ENCODE results near the gene SDS. TPM values are rescaled to one million over a fixed set of nuclear protein-coding genes. Genes with fewer than 3 reads are reported as not detected.

SDS gene
- total RNA-seq, 2 donors from 2014 or later, result 1.3 TPM; not detected in 1

DNA sequence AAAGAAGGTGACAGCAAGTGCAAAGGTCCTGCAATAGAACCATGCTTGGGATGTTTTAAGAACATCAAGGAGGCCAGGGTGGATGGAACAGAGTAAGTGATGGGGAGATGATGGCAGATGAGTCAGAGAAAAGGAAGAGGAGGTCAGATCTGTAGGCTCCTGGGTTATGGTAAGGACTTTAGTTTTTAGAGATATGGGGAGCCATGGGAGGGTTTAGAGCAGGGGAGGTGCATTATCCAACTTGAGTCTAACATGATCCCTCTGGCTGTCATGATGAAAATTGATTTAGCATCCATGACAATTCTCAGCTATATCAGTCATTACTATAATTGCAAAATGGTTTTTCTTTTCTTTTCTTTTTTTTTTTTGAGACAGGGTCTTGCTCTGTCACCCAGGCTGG, 52.6 kb downstream of the SDS start:
- H3K36me3 ChIP-seq, result no peaks in the 10 kb centered on the region
- no peaks in the 10 kb centered on the region for H3K27me3 ChIP-seq
- no peaks in the 10 kb centered on the region for H3K4me1 ChIP-seq
- H3K9me3 ChIP-seq, result no peaks in the 10 kb centered on the region
- H3K27ac ChIP-seq, result no peak overlapping the region
- DNase-seq (ENCODE audit: low spot score), result no peak
- TF ChIP-seq, protein P1, sequence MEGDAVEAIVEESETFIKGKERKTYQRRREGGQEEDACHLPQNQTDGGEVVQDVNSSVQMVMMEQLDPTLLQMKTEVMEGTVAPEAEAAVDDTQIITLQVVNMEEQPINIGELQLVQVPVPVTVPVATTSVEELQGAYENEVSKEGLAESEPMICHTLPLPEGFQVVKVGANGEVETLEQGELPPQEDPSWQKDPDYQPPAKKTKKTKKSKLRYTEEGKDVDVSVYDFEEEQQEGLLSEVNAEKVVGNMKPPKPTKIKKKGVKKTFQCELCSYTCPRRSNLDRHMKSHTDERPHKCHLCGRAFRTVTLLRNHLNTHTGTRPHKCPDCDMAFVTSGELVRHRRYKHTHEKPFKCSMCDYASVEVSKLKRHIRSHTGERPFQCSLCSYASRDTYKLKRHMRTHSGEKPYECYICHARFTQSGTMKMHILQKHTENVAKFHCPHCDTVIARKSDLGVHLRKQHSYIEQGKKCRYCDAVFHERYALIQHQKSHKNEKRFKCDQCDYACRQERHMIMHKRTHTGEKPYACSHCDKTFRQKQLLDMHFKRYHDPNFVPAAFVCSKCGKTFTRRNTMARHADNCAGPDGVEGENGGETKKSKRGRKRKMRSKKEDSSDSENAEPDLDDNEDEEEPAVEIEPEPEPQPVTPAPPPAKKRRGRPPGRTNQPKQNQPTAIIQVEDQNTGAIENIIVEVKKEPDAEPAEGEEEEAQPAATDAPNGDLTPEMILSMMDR (IDR thresholded peaks at IDR 0.05), result no peak
- no peak overlapping the region for H3K4me3 ChIP-seq

DNA sequence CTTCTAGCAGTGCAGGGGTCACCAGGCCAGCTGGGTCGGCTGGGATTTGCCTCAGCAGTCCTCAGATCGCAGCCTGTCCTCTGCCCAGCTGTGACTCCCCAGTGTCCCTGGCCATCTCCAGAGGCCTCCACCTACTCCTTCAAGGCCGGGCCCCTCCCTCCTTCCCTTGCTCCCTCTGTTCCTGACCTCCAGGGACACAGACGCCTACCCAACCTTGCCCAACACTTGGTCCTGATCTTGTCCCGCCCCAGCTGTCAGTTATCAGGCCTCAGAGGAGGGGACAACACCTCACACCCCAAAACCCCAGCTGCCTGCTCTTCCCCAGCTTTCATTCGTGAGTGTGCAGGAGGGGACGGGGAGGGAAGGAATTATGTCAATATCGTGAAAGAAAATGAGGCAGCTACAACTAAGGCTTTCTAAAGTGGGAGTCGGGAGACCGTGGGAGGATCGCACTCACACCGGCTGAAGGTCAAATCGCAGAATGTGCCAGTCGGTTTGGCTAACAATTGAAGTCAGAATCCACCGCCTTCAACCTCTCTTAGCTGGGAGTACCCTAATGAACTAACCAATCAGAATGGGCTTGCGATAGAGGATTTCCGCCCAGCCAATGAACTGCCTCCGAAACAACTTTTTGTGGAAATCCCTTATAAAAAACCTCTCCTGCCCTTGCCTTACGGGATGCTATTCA, 54.7 kb downstream of the SDS start:
- H3K27ac ChIP-seq, result no peak overlapping the region
- no peaks in the 10 kb centered on the region for H3K4me1 ChIP-seq
- no peaks in the 10 kb centered on the region for H3K36me3 ChIP-seq
- H3K9me3 ChIP-seq, result no peaks in the 10 kb centered on the region
- TF ChIP-seq, protein P1 (IDR thresholded peaks at IDR 0.05), result no peak
- H3K4me3 ChIP-seq, result no peak overlapping the region
- H3K27me3 ChIP-seq, result no peaks in the 10 kb centered on the region
- no peak for DNase-seq (ENCODE audit: low spot score)

DNA sequence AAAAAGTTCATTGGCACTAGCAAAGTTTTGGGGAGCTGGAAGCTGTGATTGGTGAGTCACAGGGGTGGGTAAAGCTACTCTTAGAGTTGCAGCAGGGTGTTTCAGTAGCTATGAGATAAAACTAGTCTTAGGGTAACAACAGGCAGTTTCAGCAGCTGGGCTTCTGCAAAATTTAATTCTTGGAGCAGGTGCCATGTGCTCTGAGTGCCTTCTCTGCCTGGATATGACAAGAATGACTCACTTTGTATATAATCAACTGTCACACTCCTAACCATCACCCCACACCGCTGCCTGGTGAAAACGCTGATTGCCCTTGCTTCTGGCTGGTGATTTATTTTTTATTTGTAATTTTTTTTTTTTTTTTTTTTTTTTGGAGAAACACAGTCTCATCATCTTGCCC, 55.8 kb downstream of the SDS start:
- Histone ChIP-seq H3K27me3 (no peaks in the 10 kb centered on the region), H3K4me1 (no peaks in the 10 kb centered on the region), H3K4me3 (no peak overlapping the region), H3K36me3 (no peaks in the 10 kb centered on the region), H3K27ac (no peak overlapping the region), H3K9me3 (no peaks in the 10 kb centered on the region)
- TF ChIP-seq, protein P1 (IDR thresholded peaks at IDR 0.05), result no peak
- DNase-seq (ENCODE audit: low spot score), result no peak

DNA sequence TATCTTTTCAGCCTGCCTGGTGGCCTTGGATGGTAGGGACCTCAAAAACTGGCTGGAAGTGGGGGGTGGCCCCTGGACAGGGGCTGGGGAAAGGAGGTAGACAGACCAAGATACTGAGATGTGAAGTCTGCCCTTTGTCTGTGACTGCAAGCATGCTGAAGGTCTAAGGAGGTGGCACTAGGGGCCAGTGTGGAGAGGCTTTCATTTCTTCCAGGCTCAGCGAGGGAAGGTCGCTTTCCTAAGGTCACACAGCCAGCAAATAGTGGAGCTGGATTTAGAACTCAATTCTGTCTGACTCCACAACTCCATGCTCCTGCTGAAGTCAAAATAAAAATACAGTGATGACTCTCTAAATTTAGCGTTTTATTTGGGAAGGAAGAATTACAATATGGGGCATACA, 56.6 kb downstream of the SDS start:
- TF ChIP-seq, protein P1 (IDR thresholded peaks at IDR 0.05), result no peak
- no peak for DNase-seq (ENCODE audit: low spot score)
- H3K27me3 ChIP-seq, result no peaks in the 10 kb centered on the region
- no peak overlapping the region for H3K27ac ChIP-seq
- no peaks in the 10 kb centered on the region for H3K36me3 ChIP-seq
- no peaks in the 10 kb centered on the region for H3K9me3 ChIP-seq
- no peak overlapping the region for H3K4me3 ChIP-seq
- no peaks in the 10 kb centered on the region for H3K4me1 ChIP-seq

DNA sequence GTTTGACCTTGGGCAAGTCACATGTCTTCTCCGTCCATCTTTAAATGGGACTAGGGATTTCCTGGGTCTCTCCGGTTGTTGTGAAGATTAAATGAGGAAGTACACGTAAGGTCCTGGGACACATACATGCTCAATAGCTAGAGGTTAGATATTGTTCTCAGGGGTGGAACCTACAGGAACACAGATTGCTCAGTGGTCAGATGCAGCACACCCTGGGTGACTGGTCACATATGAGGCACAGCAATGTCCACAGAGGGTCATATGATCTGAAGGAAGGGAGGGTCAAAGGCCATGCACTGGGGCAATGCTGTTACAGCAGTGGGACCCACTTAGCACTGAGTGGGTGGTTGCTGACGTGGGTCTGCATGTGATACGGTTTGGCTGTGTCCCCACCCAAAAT, 57.3 kb downstream of the SDS start:
- DNase-seq (ENCODE audit: low spot score), result no peak
- H3K4me1 ChIP-seq, result no peaks in the 10 kb centered on the region
- no peaks in the 10 kb centered on the region for H3K36me3 ChIP-seq
- H3K27ac ChIP-seq, result no peak overlapping the region
- no peaks in the 10 kb centered on the region for H3K27me3 ChIP-seq
- no peaks in the 10 kb centered on the region for H3K9me3 ChIP-seq
- TF ChIP-seq, protein P1 (IDR thresholded peaks at IDR 0.05), result no peak
- H3K4me3 ChIP-seq, result no peak overlapping the region

DNA sequence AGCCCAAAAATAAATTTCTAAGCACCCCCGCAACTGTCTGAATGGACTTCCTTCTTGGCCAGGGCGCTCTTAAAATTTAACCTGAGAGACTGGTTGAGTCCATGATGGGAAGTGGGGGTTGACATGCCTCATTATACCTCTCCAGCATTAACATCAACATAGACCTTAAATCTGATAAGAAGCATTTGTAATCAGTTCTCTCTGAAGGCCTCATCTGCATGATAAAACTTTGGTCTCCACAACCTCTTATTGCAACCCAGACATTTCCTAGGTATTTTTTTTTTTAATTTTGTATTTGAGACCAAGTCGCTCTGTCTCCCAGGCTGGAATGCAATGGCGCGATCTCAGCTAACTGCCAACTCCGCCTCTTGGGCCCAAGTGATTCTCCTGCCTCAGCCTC, 58.4 kb downstream of the SDS start:
- no peaks in the 10 kb centered on the region for H3K36me3 ChIP-seq
- H3K9me3 ChIP-seq, result no peaks in the 10 kb centered on the region
- H3K4me3 ChIP-seq, result no peak overlapping the region
- no peaks in the 10 kb centered on the region for H3K27me3 ChIP-seq
- no peaks in the 10 kb centered on the region for H3K4me1 ChIP-seq
- TF ChIP-seq, protein P1 (IDR thresholded peaks at IDR 0.05), result no peak
- DNase-seq (ENCODE audit: low spot score), result no peak
- no peak overlapping the region for H3K27ac ChIP-seq
